Stimulated activated naive CD8-positive, alpha-beta T cell treated with anti-CD3 and anti-CD28 coated beads, Interleukin-15, amount 100 ng/mL, for 72 hours (primary cell): Measurements from ENCODE around the gene WDR1.

Experiments
- ATAC-seq: fragments of 150-1000 bp; cut with Tn5 transposase; 2 replicates; pipeline ENCODE4 v1.10.0; 2021; ENCODE audit warnings: mild to moderate bottlenecking, moderate library complexity
- DNase-seq, 2 donors: peaks; one replicate each; pipeline ENCODE4 v3.0.0; 2021 to 2022
- H3K27ac Mint-ChIP-seq, 2 donors: one replicate each; pipeline ENCODE4 v1.8.0; 2022; ENCODE audit warnings: mild to moderate bottlenecking in 2 of 2, mixed read lengths in 2 of 2, moderate library complexity in 2 of 2
- H3K27me3 Mint-ChIP-seq: one replicate; pipeline ENCODE4 v1.8.0; 2022; ENCODE audit warnings: mixed read lengths
- H3K4me1 Mint-ChIP-seq: one replicate; pipeline ENCODE4 v1.8.0; 2022; ENCODE audit warnings: mild to moderate bottlenecking, mixed read lengths
- H3K4me3 Mint-ChIP-seq, 2 donors: one replicate each; pipeline ENCODE4 v1.8.0; 2022; ENCODE audit warnings: mild to moderate bottlenecking in 2 of 2, mixed read lengths in 2 of 2, moderate library complexity in 1 of 2
- H3K9me3 Mint-ChIP-seq, 2 donors: one replicate each; pipeline ENCODE4 v1.8.0; 2022; ENCODE audit warnings: mixed read lengths in 2 of 2

The WDR1 gene

DNA sequence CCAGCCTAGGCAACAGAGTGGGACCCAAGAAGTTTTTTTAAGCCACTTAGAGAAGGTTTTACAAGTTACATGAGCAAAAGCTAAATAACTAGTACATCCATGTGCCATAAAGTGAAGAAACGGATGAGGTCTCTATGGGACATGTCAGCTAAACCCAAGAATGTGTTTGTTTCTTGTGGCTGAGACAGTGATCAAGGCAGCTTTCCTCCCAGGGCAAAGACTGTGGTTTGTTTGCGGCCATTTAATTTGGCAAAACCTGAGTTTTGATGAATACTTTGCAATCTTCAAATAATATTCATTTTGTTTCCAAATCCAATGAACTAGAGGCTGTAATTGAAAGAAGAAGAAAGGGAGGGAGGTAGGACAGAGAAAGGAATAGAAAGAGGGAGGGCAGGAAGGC lies 50.4 kb downstream of the WDR1 start:
- H3K9me3 Mint-ChIP-seq, result no peaks in the 10 kb centered on the region
- H3K4me3 Mint-ChIP-seq, result no peak overlapping the region
- H3K27ac Mint-ChIP-seq, result peak overlapping the region in 1 of 2 donors; percentile 88
- ATAC-seq (no peak), DNase-seq (no peak)
- no peaks in the 10 kb centered on the region for H3K27me3 Mint-ChIP-seq
- H3K4me1 Mint-ChIP-seq, result no peaks in the 10 kb centered on the region

DNA sequence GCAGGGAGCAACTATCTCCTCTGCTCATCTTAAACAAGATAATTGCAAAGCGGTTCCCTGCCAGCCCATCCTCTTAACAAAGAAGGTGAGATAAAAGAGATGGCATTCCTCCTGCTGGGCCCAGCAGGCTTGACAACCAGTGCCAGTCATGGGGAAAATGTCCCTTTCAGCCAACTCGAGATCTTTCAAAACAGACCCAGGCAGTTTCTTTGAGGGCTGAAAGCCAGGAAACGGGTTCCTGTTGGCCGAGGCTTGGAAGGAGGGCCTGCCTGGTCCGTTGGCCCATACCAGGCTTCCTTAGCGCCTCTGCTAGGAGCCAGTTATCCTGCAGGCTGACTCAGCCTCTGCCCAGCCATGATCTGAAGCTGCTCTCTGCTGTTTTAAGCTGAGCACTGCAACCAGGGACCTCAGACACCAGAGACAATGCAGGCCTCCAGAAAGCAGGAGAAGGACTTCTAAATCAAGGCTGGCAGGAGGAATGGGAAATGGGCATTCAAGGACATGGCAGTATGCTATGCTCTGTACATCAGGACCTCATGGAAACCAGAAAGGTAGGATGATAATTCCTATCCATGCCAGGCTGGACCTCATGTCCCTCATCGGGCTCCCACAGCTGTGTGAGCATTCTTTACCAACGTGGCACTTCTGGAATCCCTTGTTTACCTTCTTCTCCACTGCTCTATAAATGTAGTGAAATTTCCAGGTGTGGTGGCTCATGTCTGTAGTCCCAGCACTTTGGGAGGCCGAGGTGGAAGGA lies 52.9 kb downstream of the WDR1 start:
- Mint-ChIP-seq H3K27ac (no peak overlapping the region), H3K9me3 (no peaks in the 10 kb centered on the region), H3K4me1 (no peaks in the 10 kb centered on the region), H3K27me3 (no peaks in the 10 kb centered on the region), H3K4me3 (no peak overlapping the region)
- DNase-seq (no peak), ATAC-seq (no peak)

DNA sequence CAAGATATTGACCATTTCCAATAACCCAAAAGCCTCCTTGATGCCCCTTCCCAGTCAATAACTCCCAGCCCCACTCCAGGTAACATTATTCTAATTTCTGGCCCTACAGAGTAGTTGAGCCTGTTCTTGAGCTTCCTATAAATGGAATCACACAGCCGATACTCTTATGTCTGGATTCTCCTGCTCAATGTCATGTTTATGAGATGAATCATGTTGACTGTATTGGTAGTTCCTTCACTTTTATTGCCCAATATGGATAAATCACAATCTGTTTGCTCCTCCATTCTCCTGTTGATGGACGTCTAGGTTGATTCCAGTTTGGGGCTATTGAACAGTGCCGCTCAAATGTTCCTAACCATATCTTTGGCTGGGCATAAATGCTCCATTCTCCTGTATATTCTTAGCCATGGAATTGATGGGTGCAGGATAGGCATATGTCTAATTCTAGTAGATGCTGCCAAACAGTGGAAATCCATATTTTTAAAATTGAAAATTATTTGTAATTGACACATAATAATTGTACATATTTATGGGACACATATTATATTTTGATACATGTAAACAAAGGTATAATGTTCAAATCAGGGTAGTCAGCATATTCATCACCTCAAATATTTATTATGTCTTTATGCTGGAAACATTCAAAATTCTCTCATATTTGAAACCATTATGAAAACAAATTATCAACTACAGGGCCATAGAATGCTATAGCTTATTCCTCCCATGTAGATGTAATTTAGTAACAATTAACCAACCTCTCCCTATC lies 54.8 kb downstream of the WDR1 start:
- ATAC-seq, result no peak
- DNase-seq, result no peak
- H3K9me3 Mint-ChIP-seq, result no peaks in the 10 kb centered on the region
- H3K4me1 Mint-ChIP-seq, result no peaks in the 10 kb centered on the region
- no peak overlapping the region for H3K27ac Mint-ChIP-seq
- no peak overlapping the region for H3K4me3 Mint-ChIP-seq
- H3K27me3 Mint-ChIP-seq, result no peaks in the 10 kb centered on the region

DNA sequence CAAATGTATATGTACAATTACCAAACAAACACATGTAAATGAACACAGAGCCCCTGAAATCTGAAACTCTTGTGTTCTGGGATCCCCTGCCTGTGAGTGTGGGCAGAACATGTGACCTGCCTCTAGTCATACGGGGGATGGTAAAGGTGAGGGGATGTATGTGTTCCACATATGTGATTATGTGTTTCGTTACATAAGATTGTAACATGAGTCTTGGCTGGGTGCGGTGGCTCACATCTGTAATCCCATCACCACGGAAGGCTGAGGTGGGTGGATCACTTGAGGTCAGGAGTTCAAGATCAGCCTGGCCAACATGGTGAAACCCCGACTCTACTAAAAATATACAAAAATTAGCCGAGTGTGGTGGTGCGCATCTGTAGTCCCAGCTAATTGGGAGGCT lies 58.2 kb downstream of the WDR1 start:
- Mint-ChIP-seq H3K9me3 (no peaks in the 10 kb centered on the region), H3K4me3 (no peak overlapping the region), H3K27ac (no peak overlapping the region), H3K4me1 (no peaks in the 10 kb centered on the region), H3K27me3 (no peaks in the 10 kb centered on the region)
- ATAC-seq, result no peak
- DNase-seq, result no peak

DNA sequence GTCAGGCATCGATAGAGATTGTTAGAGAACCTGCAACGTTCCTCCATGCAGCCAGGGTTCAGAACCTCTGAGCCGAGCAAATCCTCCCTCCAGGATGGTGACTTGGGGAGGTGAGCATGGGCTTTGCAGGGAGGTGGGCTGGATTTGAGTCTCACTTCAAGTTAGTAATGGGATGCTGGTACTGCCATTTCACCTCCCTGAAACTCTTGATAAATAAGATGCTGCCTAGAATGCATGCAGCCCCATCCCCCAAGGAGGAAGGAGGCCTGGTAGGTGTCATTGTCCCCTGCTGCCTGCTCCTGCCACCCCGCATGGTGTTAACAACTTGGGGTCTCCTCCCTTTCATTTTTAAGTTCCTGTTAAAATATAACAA lies 59.6 kb downstream of the WDR1 start:
- H3K4me1 Mint-ChIP-seq, result no peaks in the 10 kb centered on the region
- DNase-seq, result no peak
- no peak for ATAC-seq
- no peaks in the 10 kb centered on the region for H3K9me3 Mint-ChIP-seq
- H3K27me3 Mint-ChIP-seq, result no peaks in the 10 kb centered on the region
- peak overlapping the region in 1 of 2 donors; percentile 89 for H3K27ac Mint-ChIP-seq
- H3K4me3 Mint-ChIP-seq, result no peak overlapping the region

DNA sequence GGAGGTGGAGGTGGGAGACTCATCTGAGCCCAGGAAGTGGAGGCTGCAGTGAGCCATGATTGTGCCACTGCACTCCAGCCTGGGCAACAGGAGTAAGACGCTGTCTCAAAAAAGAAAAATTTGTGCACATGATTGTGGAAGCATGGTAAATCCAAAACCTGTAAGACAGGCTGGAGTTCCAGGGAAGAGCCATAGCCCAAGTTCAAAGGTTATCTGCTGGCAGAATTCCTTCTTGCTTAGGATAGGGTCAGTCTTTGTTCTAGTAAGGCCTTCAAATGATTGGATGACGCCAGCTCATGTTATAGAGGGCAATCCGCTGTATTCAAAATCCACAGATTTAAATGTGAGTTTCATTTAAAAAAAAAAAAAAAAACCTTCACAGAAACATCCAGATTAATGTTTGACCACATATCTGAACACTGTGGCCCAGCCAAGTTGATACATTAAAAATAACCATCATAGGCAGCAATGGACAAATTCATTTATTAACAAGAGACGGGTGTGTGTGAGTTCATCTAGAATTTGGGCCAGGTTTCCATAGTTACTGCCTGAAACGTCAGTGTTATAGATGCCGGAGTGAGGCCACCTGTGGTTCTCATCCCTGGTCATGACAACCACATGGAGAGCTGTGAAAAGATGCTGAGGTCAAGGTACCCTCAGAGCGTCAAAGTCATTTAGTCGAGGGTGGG lies 60.1 kb downstream of the WDR1 start:
- ATAC-seq, result no peak
- no peak overlapping the region for H3K4me3 Mint-ChIP-seq
- no peaks in the 10 kb centered on the region for H3K27me3 Mint-ChIP-seq

DNA sequence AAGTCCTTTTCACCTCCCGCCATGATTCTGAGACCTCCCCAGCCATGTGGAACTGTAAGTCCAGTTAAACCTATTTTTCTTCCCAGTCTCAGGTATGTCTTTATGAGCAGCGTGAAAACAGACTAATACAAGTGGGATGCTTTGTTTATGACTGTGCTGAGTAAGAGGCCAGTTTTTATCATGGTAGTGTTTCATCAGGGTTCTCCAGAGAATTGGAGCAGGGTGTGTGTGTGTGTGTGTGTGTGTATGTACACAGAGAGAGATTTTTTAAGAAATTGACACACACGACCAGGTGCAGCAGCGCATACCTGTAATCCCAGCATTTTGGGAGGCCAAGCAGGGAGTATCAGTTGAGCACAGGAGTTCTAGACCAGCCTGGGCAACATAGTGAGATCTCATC lies 60.7 kb downstream of the WDR1 start:
- Mint-ChIP-seq H3K27ac (peak overlapping the region in 1 of 2 donors; percentile 78), H3K9me3 (no peaks in the 10 kb centered on the region)
- no peak for ATAC-seq

More for the DNA sequence above, 60.1 kb downstream of the WDR1 start:
- no peaks in the 10 kb centered on the region for H3K4me1 Mint-ChIP-seq
- H3K27ac Mint-ChIP-seq, result peak overlapping the region in 1 of 2 donors; percentile 26
- H3K9me3 Mint-ChIP-seq, result no peaks in the 10 kb centered on the region
- DNase-seq, result no peak

DNA sequence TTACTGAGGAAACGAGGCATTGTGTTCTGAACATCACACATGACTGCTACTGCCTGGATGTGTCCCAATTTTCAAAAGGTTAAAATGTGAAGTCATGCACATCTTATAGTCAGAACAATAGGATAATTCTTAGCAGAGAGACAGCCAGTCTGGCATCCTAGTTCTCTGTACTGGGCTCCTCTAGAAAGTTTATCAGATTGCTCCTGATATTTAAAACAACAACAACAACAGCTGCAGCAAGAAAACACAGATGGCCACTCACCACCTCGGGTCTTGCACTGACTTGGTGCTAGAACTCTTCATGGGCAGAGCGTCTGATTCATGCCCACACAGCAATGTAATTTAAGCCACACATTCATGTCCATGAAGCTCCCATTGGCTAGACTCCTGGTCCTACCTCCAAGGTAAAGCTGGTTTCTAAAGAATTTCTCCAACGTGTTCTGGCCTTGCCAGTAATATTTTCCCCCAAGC lies 62.0 kb downstream of the WDR1 start:
- Mint-ChIP-seq H3K4me3 (no peak overlapping the region), H3K27ac (no peak overlapping the region), H3K27me3 (no peaks in the 10 kb centered on the region), H3K9me3 (no peaks in the 10 kb centered on the region), H3K4me1 (no peaks in the 10 kb centered on the region)
- no peak for ATAC-seq
- DNase-seq, result no peak

More for the DNA sequence above, 60.7 kb downstream of the WDR1 start:
- Mint-ChIP-seq H3K4me1 (no peaks in the 10 kb centered on the region), H3K27me3 (no peaks in the 10 kb centered on the region), H3K4me3 (no peak overlapping the region)
- no peak for DNase-seq

DNA sequence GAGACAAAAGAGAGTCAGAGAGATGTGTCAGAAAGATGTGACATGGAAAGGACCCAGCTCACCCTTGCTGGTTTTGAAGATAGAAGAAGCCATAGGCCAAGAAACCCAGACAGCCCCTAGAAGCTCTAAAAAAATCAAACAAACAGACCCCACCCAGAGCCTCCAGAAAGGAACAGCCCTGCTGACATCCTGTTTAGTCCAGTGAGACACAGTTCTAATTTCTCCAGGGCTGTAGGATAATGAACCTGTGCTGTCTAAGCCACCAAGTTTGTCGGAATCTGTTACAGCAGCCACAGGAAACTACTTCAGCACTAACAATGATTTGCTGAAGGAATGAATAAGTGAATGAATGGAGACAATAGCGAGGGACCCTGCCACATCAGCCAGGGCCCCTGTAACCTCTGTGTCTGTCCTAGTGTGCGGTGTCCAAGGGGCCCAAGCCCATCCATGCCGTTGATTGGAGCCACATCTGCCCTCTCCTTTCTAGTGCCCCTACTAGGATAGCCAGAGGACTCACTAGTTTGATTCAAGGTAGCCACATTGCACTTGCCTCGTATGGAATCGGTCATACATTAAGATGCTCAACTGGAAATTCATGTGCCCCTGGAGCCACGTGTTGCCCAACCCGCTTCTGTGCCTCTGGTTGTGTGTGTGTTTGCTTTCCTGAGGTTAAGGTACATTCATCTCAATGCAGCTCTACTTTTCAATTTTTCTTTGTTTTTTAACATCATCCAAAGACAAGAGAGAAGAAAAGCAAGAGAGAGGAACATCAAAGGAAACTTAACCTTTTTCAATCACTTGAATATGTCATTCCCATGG lies 62.8 kb downstream of the WDR1 start:
- DNase-seq (no peak), ATAC-seq (no peak)
- Mint-ChIP-seq H3K27me3 (no peaks in the 10 kb centered on the region), H3K4me1 (no peaks in the 10 kb centered on the region), H3K4me3 (no peak overlapping the region), H3K27ac (no peak overlapping the region), H3K9me3 (no peaks in the 10 kb centered on the region)

DNA sequence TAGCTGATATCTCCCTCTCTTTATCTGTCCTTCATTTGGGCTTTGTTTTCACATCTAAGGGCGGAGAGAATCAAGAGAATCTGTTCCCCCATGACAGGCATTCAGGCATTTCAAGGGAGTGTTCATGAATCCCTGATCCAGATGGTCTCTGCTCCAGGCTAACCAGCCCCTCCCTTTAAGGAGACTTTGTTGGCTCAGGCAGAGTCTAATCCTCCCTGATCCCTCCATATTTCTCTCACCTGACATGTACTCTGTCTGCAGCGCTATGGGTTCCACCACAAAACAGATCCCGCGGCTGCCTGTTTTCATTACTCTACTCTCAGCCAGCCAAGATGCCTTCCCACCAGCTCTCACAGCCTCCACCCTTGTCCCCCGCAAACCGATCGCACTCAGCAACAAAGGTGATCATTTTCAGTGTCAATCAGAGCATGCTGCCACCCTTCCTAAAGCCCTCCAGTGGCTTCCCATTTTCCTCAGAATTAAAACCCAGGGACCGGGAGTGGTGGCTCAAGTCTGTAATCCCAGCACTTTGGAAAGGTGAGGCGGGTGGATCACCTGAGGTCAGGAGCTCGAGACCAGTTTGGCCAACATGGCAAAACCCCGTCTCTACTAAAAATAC lies 65.0 kb downstream of the WDR1 start:
- DNase-seq (no peak), ATAC-seq (no peak)
- Mint-ChIP-seq H3K4me1 (peaks cover 10% of the 10 kb centered on the region), H3K4me3 (no peak overlapping the region), H3K27me3 (no peaks in the 10 kb centered on the region), H3K9me3 (no peaks in the 10 kb centered on the region), H3K27ac (no peak overlapping the region)

DNA sequence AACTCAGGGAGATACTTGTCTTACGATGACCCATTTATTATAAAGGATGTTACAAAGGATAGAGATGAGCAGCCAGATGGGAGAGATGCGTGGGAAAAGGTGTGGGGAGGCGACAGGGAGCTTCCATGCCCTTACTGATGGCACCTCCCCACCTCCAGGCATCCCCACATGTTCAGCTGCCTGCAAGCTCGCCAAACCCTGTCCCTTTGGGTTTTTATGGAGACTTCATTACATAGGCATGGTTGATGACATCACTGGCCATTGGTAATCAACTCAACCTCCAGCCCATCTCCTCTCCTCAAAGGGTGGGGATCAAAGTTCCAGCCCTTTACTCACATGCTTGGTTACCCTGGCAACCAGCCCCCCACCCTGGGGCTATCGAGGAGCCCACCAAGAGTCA lies 65.9 kb downstream of the WDR1 start:
- H3K27me3 Mint-ChIP-seq, result no peaks in the 10 kb centered on the region
- ATAC-seq (no peak), DNase-seq (no peak)
- peaks cover 10% of the 10 kb centered on the region for H3K4me1 Mint-ChIP-seq
- no peaks in the 10 kb centered on the region for H3K9me3 Mint-ChIP-seq
- no peak overlapping the region for H3K4me3 Mint-ChIP-seq
- no peak overlapping the region for H3K27ac Mint-ChIP-seq

DNA sequence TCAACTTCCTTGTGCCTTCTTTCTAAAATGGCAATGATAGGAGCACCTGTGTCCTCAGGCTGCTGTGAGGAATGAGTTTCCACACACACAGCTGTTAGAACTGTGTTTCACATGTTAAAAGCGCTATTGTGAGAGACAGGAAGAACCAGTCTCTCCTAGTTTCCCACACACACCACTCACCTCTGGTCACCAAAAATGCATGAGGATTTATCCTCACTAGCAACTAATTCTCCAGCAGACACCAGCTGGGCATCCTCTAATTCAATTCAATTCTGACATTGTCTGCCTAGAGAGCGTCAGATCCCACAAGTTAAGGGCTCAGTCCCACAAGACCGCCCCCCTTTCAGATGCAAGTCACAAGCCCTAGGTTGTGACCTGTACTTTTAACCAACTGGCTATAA lies 66.3 kb downstream of the WDR1 start:
- ATAC-seq (no peak), DNase-seq (no peak)
- Mint-ChIP-seq H3K9me3 (no peaks in the 10 kb centered on the region), H3K4me3 (no peak overlapping the region), H3K27me3 (no peaks in the 10 kb centered on the region), H3K27ac (no peak overlapping the region), H3K4me1 (peaks cover 10% of the 10 kb centered on the region)

DNA sequence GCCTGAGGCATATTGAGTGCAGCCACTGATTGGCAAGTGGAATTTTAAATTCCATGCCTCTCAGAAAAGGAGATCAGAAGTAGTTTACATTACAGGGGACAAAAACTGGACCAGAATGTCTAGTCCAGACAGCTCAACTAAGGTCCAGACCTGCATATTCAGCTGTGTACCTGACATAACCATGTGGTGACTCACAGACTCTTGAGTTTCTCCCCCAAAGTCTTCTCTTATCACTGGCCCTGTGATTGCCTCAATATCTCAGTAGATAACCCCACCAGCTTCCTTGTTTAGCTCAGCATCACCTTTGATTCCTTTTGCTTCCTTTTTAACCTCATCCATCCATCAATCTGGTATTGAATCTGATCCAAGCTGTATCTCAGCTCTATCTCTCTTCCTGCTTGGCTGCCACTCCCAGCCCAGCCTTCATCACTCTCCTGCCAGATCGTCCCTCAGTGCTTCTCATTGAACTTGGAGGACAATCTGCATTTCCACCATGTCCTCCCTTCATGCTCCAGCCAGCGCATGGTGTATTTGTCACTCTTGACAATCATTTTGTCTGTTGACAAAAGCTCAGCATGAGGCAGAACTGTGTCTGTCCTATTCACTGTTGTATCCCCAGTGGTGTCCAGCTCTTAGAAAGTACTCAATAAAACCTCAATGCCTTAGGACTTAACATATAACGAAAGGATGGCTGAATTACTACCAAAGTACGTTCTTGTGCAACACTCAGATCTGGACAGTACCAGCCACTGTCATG lies 67.5 kb downstream of the WDR1 start:
- Mint-ChIP-seq H3K4me1 (peaks cover 10% of the 10 kb centered on the region), H3K27ac (peak overlapping the region in 1 of 2 donors; percentile 78), H3K27me3 (no peaks in the 10 kb centered on the region), H3K4me3 (no peak overlapping the region), H3K9me3 (no peaks in the 10 kb centered on the region)
- no peak for ATAC-seq
- DNase-seq, result no peak

DNA sequence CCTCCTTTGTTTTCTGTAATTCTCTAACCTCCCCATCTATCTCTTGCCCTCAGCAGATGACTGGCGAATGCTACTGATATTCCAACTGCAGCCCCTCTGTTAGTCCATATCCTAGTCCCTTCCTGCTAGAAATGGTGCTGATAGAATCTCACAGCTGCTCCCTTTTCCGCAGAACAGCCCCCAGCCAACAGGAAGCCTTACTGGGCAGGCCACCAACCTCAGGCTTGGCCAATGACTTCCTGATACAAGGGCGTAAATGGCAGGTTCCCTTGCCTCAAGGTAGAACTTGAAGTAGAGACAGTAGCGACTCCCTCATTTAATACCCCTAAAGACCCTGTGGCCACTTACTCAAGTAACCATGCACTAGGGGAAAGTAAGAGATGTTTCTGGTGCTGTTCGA lies 68.6 kb downstream of the WDR1 start:
- Mint-ChIP-seq H3K4me3 (no peak overlapping the region), H3K27me3 (no peaks in the 10 kb centered on the region), H3K27ac (no peak overlapping the region)

More for the DNA sequence above, 68.6 kb downstream of the WDR1 start:
- H3K4me1 Mint-ChIP-seq, result peaks cover 10% of the 10 kb centered on the region
- DNase-seq, result no peak
- peaks cover under 1 to 2% of the 10 kb centered on the region in 2 donors for H3K9me3 Mint-ChIP-seq
- ATAC-seq, result no peak
